ENCODE measurements around the gene TP53I11. TPM values are rescaled to one million over a fixed set of nuclear protein-coding genes. Genes with fewer than 3 reads are reported as not detected.

Gene TP53I11
- polyA plus RNA-seq, 3 donors, result 11.0 to 13.2 (median 11.3) TPM

GRCh38 chr11:44920451-44920850 is 30.2 kb downstream of the TP53I11 start:
- H3K4me1 ChIP-seq (ENCODE audit: control insufficient read depth in 1 of 2, insufficient read depth in 2 of 2, low read length in 2 of 2), result peaks cover 16 to 17% of the 10 kb centered on the region in 2 donors
- 97% methylated on average over 4 of the region's 7 CpGs for WGBS (ENCODE audit: insufficient coverage)

GRCh38 chr11:44917741-44918140 is 32.9 kb downstream of the TP53I11 start:
- Histone ChIP-seq H3K27me3 (ENCODE audit: control insufficient read depth in 2 of 2, insufficient read depth in 2 of 2, low read length in 2 of 2) (peaks cover 0 to 9% of the 10 kb centered on the region in 2 donors), H2AFZ (ENCODE audit: insufficient read depth, low read depth, low read length, poor library complexity, severe bottlenecking) (no peak overlapping the region), H3K9ac (ENCODE audit: insufficient read depth, low read length, poor library complexity, severe bottlenecking) (no peak overlapping the region), H3K9me3 (replicated peaks in 1 of 2; ENCODE audit: control insufficient read depth in 1 of 2, insufficient read depth in 1 of 2, low read length in 2 of 2) (no peaks in the 10 kb centered on the region), H3K27ac (ENCODE audit: low read depth in 1 of 2, low read length in 2 of 2) (no peak overlapping the region), H3K36me3 (replicated peaks in 1 of 2; ENCODE audit: control insufficient read depth in 1 of 2, insufficient read depth in 2 of 2, low read length in 2 of 2) (no peaks in the 10 kb centered on the region), H3K79me2 (ENCODE audit: insufficient read depth, low read length) (no peaks in the 10 kb centered on the region), H4K20me1 (ENCODE audit: insufficient read depth, low read length) (no peaks in the 10 kb centered on the region), H3K4me2 (replicated peaks; ENCODE audit: extremely low read depth, low read length, poor library complexity, severe bottlenecking) (no peak overlapping the region), H3K4me1 (ENCODE audit: control insufficient read depth in 1 of 2, insufficient read depth in 2 of 2, low read length in 2 of 2) (peaks cover 20 to 22% of the 10 kb centered on the region in 2 donors), H3K4me3 (replicated peaks in 1 of 3; ENCODE audit: low read depth in 2 of 3, low read length in 3 of 3) (no peak overlapping the region)
- intact Hi-C loops (cut with micrococcal nuclease), result loop anchor here in 1 of 2 donors (10.0 kb wide), 2 partner anchors 353 to 633 kb away; partner anchors contain the start of gene CD82
- 95% methylated on average over 4 of the region's 4 CpGs for WGBS (ENCODE audit: insufficient coverage)
- H3K4me3 Mint-ChIP-seq, result no peak overlapping the region
- H3K36me3 Mint-ChIP-seq, result no peaks in the 10 kb centered on the region
- peaks cover 0 to 2% (median 0%) of the 10 kb centered on the region in 7 donors for H3K9me3 Mint-ChIP-seq
- DNase-seq, result no peak
- no peak overlapping the region for H3K27ac Mint-ChIP-seq
- no peak for TF ChIP-seq CTCF (IDR thresholded peaks at IDR 0.05)
- H3K4me1 Mint-ChIP-seq, result peaks cover 20% of the 10 kb centered on the region
- peaks cover 9 to 26% (median 24%) of the 10 kb centered on the region in 3 donors for H3K27me3 Mint-ChIP-seq (ENCODE audit: low read depth in 3 of 3)

More at GRCh38 chr11:44920451-44920850, 30.2 kb downstream of the TP53I11 start:
- H3K9ac ChIP-seq (ENCODE audit: insufficient read depth, low read length, poor library complexity, severe bottlenecking), result no peak overlapping the region
- H3K27me3 ChIP-seq (ENCODE audit: control insufficient read depth in 2 of 2, insufficient read depth in 2 of 2, low read length in 2 of 2), result peaks cover 0 to 9% of the 10 kb centered on the region in 2 donors
- H3K36me3 ChIP-seq (replicated peaks in 1 of 2; ENCODE audit: control insufficient read depth in 1 of 2, insufficient read depth in 2 of 2, low read length in 2 of 2), result no peaks in the 10 kb centered on the region
- Mint-ChIP-seq H3K27me3 (ENCODE audit: low read depth in 3 of 3) (peaks cover 11 to 28% (median 27%) of the 10 kb centered on the region in 3 donors), H3K36me3 (no peaks in the 10 kb centered on the region), H3K9me3 (peaks cover 0 to 2% (median 0%) of the 10 kb centered on the region in 7 donors), H3K27ac (no peak overlapping the region), H3K4me3 (no peak overlapping the region), H3K4me1 (peaks cover 17% of the 10 kb centered on the region)
- DNase-seq, result no peak
- H4K20me1 ChIP-seq (ENCODE audit: insufficient read depth, low read length), result no peaks in the 10 kb centered on the region
- H3K4me3 ChIP-seq (replicated peaks in 1 of 3; ENCODE audit: low read depth in 2 of 3, low read length in 3 of 3), result no peak overlapping the region
- no peaks in the 10 kb centered on the region for H3K9me3 ChIP-seq (replicated peaks in 1 of 2; ENCODE audit: control insufficient read depth in 1 of 2, insufficient read depth in 1 of 2, low read length in 2 of 2)
- intact Hi-C loops (cut with micrococcal nuclease), result no loop called here
- no peak for TF ChIP-seq CTCF (IDR thresholded peaks at IDR 0.05)
- H3K27ac ChIP-seq (ENCODE audit: low read depth in 1 of 2, low read length in 2 of 2), result no peak overlapping the region
- H3K4me2 ChIP-seq (replicated peaks; ENCODE audit: extremely low read depth, low read length, poor library complexity, severe bottlenecking), result no peak overlapping the region
- no peaks in the 10 kb centered on the region for H3K79me2 ChIP-seq (ENCODE audit: insufficient read depth, low read length)
- no peak overlapping the region for H2AFZ ChIP-seq (ENCODE audit: insufficient read depth, low read depth, low read length, poor library complexity, severe bottlenecking)
